Activated naive CD8-positive, alpha-beta T cell treated with anti-CD3 and anti-CD28 coated beads, Interleukin-2, amount 50 U/mL, for 16 hours (primary cell): ENCODE data around the gene AQR.
A peak's percentile ranks its signal among the peaks of the same experiment; 100 is the strongest.
"Not testable (repeated sequence)": the region's sequence is repeated elsewhere in the genome, so short reads cannot be mapped to it uniquely, and the experiment has no call there.

ENCODE experiments used
- DNase-seq: peaks from one replicate; pipeline ENCODE4 v3.0.0-alpha.2; 2020; ENCODE audit warnings: low read depth, low spot score

Gene AQR

GRCh38 chr15:34969340-34970097 is at the start of gene AQR:
AQR (minus strand) TSS chr15:34969742; CDS start chr15:34969613, 129 bp downstream.
- DNase-seq: peak; percentile 88

GRCh38 chr15:35014241-35014640 is 44.7 kb upstream of the AQR start:
- DNase-seq: no peak

DNA sequence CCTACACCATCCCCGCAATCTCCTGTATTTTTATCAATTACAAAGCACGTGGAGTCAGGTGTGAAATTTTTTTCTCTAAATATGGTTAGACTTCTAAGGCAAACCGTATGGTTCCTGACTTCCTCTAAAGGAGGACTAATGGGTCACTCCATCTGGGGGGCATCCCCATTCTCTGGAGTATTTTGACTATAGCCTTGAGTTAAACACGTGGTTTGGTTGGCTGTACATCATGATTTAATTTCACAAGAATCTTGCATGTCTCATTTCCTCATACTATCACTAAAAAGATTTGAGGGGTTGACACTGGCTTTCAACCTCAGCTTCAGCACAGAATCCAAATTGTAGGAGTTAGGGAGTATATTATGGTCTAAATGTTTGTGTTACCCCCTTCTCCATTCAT is 43.8 kb upstream of the AQR start:
- no peak for DNase-seq

DNA sequence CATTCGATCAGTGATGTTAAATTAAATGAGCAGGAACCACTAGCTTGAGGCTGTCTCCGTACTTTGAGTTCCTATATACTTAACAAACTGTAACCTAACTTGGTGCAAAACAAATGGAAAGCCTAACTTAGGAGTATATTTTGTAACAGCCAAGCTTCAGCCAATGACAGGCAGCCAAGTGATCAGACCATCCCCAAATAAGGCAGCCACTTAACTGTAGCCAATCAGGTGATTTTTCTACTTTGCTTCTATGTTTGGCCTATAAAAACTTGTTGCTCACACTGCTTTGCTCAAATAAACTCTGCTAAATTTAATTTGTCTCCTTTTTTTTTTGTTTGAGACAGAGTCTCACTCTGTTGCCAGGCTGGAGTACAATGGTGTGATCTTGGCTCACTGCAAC is 37.9 kb upstream of the AQR start:
- no peak for DNase-seq

- DNase-seq: no peak
These were observed 36.4 kb upstream of the AQR start for GRCh38 chr15:35005933-35006332.

- no peak for DNase-seq
These were observed 34.4 kb upstream of the AQR start for GRCh38 chr15:35003928-35004327.

GRCh38 chr15:35000511-35000910 is 31.0 kb upstream of the AQR start:
- no peak for DNase-seq

GRCh38 chr15:34999906-35000305 is 30.4 kb upstream of the AQR start:
- no peak for DNase-seq

DNA sequence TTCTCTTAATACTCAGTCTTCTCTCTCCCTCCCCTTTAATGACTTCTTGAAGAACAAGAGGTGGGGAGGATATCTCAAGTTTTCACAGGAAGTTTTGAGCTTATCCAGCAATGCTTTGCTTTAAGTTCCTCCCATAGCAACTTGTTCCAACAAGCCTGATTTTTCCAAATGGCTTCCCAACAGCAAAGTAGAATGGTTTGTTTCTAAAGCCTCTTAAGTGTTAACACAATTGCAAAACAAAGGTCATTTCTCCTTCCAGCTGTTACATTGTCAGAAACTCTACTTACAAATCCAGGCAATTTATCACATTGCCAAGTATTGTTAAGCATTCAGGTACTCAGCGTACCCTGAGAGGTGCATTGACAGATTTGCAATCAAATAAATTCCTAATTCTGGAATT is 25.4 kb upstream of the AQR start:
- no peak for DNase-seq

- DNase-seq: no peak
These were observed 24.3 kb upstream of the AQR start for GRCh38 chr15:34993877-34994276.

- DNase-seq: no peak
These were observed 23.9 kb upstream of the AQR start for GRCh38 chr15:34993412-34993811.

GRCh38 chr15:34988027-34988902 is 18.7 kb upstream of the AQR start, which contains the start of gene ZNF770:
ZNF770 (minus strand) TSS chr15:34988287; CDS start chr15:34983434, 4,853 bp downstream.
- peak; percentile 57 for DNase-seq

DNA sequence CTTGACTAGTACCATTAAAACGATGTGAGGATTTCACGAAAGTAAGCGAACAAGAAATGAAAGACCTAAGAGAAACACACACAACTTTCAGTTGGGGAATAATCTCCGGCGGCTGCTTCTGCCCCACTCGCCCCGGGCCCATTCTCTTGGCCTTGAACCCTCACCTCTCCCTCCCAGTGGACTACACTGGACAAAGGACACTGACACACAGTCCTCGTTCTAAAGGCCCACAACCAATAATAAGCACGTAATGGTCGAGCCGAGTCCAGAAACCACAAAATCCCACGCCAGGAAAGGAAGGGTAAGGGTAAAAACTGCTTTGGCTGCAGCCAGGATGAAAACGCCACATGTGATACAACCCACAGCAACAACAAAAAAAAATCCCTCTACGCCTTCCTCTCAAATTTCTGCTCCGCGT is 18.1 kb upstream of the AQR start:
- no peak for DNase-seq

DNA sequence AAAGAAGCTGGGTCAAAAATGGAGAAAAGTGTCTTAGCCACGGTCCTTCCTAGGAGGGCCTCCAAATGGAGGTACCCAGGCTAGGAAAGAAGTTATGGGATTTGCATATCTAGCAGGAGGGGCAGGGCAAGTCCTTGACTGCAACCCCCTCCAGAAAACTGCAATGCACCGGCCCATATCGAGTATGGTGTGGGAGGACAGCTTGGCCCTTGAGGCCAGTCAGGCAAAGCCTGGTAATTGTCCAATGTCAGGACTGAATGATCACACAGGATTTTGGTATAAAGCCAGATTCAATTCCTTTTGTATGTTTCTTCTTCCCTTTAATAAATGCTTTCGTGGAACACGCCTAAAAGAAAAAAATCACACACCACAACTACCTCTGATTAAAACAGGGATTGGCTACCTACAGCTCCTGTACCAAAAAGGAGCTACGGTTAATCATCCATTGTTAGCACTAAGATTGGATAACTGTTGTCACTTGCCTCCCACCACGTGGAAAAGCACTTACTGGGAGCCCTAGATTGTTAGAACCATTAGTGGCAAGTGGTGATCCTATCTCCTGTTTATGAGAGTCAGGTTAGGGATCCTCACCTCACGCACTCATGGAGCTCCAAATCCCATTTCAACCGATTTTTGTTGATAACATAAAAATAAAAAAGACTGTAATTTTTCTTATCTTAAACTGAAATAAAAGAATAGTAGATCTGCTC is 17.4 kb upstream of the AQR start:
- DNase-seq: no peak

DNA sequence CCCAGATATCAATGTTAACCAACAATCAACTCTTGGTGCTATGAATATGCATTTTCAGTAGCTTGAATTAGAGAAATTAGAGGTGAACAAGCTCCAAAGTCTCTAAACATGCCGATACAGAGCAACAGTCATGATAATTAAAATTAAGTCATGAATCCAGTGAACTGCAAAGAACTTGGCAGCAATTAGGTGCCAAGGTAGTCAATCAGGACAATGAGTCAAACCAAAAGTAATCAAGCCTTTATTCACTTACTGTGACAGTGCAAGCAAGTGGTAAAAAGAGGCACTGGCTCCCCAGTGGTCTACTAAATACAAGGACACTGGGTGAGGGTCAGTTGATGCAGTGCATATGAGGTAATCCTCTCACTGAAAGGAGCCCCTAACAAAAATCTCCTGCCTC is 16.8 kb upstream of the AQR start:
- DNase-seq: no peak

- DNase-seq: no peak
These were observed 15.5 kb upstream of the AQR start for GRCh38 chr15:34984889-34985630.

- no peak for DNase-seq
These were observed 7.2 kb upstream of the AQR start for GRCh38 chr15:34976743-34977142.

- DNase-seq: no peak
These were observed 6.5 kb upstream of the AQR start for GRCh38 chr15:34976073-34976472.

- no peak for DNase-seq
These were observed 4.0 kb upstream of the AQR start for GRCh38 chr15:34973512-34973911.

GRCh38 chr15:34970098-34970643 is 629 bp upstream of the AQR start:
- not testable (repeated sequence) for DNase-seq

- no peak for DNase-seq
These were observed 5.3 kb downstream of the AQR start for GRCh38 chr15:34964277-34964676.
